ENCODE data around the gene PLCB3.

The PLCB3 gene

GRCh38 chr11:64253481-64253880 is 2.2 kb downstream of the PLCB3 start:
- H3K9me3 ChIP-seq (replicated peaks; ENCODE audit: insufficient read depth, low read length), result no peaks in the 10 kb centered on the region
- peaks cover 9% of the 10 kb centered on the region for H3K79me2 ChIP-seq (ENCODE audit: low read length)
- peaks cover 5% of the 10 kb centered on the region; the same call in 1 of the 2 replicates for H3K27me3 ChIP-seq (replicated peaks; ENCODE audit: insufficient read depth, low read length)
- TF ChIP-seq EZH2 (optimal IDR thresholded peaks at IDR 0.05; ENCODE audit: low read depth, low read length) (no peak), CTCF (IDR thresholded peaks at IDR 0.05; ENCODE audit: low read length) (no peak), EZH2phosphoT487 (IDR thresholded peaks at IDR 0.05; ENCODE audit: low read length) (no peak)
- H3K4me1 ChIP-seq (ENCODE audit: low read length), result no peaks in the 10 kb centered on the region; the same call in 1 of the 2 replicates
- H3K4me2 ChIP-seq (ENCODE audit: low read depth, low read length), result no peak overlapping the region
- no peak overlapping the region for H3K9ac ChIP-seq (ENCODE audit: low read length)
- no peaks in the 10 kb centered on the region for H3F3A ChIP-seq (ENCODE audit: insufficient read depth, low read length)
- no peak overlapping the region for H3K4me3 ChIP-seq (ENCODE audit: low read length)
- no peak overlapping the region for H2AFZ ChIP-seq (ENCODE audit: low read length)
- H3K27ac ChIP-seq (ENCODE audit: low read length), result no peak overlapping the region
- no peaks in the 10 kb centered on the region for H4K20me1 ChIP-seq (ENCODE audit: insufficient read depth, low read length)
- no peaks in the 10 kb centered on the region for H3K36me3 ChIP-seq (replicated peaks; ENCODE audit: insufficient read depth, low read length)
- H3K9me2 ChIP-seq (replicated peaks; ENCODE audit: insufficient read depth, low read length), result no peaks in the 10 kb centered on the region
- no peak for DNase-seq

- H3F3A ChIP-seq (ENCODE audit: insufficient read depth, low read length), result no peaks in the 10 kb centered on the region
- H3K9me3 ChIP-seq (replicated peaks; ENCODE audit: insufficient read depth, low read length), result no peaks in the 10 kb centered on the region
- H4K20me1 ChIP-seq (ENCODE audit: insufficient read depth, low read length), result no peaks in the 10 kb centered on the region
- no peak overlapping the region for H3K4me3 ChIP-seq (ENCODE audit: low read length)
- peaks cover 5% of the 10 kb centered on the region; the same call in 1 of the 2 replicates for H3K27me3 ChIP-seq (replicated peaks; ENCODE audit: insufficient read depth, low read length)
- no peaks in the 10 kb centered on the region; the same call in 1 of the 2 replicates for H3K4me1 ChIP-seq (ENCODE audit: low read length)
- no peak overlapping the region for H3K27ac ChIP-seq (ENCODE audit: low read length)
- no peak overlapping the region for H3K9ac ChIP-seq (ENCODE audit: low read length)
- no peak overlapping the region for H3K4me2 ChIP-seq (ENCODE audit: low read depth, low read length)
- no peaks in the 10 kb centered on the region for H3K36me3 ChIP-seq (replicated peaks; ENCODE audit: insufficient read depth, low read length)
- no peak for TF ChIP-seq EZH2 (optimal IDR thresholded peaks at IDR 0.05; ENCODE audit: low read depth, low read length)
- no peak for TF ChIP-seq EZH2phosphoT487 (IDR thresholded peaks at IDR 0.05; ENCODE audit: low read length)
- no peak for TF ChIP-seq CTCF (IDR thresholded peaks at IDR 0.05; ENCODE audit: low read length)
- no peak for DNase-seq
- peaks cover 9% of the 10 kb centered on the region for H3K79me2 ChIP-seq (ENCODE audit: low read length)
- H3K9me2 ChIP-seq (replicated peaks; ENCODE audit: insufficient read depth, low read length), result no peaks in the 10 kb centered on the region
- no peak overlapping the region for H2AFZ ChIP-seq (ENCODE audit: low read length)
Measured at GRCh38 chr11:64254326-64254725, 3.0 kb downstream of the PLCB3 start.

DNA sequence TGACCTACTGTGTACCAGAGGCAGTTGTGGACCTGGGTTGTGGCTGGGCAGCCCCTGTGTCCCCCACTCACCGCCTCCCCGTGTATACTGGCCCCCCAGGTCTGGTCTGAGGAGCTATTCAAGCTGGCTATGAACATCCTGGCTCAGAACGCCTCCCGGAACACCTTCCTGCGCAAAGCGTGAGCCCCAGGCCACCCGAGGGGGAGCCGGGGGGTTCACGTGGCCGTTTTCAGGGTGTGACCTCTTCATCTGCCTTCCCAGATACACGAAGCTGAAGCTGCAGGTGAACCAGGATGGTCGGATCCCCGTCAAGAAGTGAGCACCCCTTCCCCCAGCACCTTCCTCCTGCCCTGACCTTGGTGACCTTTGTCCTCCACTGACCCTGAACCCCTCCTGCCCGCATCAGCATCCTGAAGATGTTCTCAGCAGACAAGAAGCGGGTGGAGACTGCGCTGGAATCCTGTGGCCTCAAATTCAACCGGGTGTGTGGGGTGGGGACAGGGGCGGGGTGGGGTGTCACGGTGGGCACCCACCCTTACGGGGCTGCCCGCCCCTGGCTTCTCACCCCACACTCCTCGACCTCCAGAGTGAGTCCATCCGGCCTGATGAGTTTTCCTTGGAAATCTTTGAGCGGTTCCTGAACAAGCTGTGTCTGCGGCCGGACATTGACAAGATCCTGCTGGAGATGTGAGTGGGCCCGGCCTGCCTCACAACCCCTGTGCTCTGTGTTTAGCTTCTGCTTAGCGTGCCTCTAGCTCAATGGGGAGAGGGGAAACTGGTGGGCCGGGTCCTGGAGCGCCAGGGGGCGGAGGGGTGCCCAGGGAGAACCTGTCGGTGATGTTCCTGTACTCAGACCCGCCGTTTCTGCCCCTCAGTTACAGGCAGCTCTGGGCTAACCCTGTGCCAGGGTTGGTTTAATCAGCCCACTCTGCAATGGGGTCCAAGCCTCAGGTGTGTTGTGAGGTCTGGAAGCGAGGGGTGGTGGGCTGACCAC is 4.1 kb downstream of the PLCB3 start:
- Histone ChIP-seq H3K4me3 (ENCODE audit: low read length) (no peak overlapping the region), H3F3A (ENCODE audit: insufficient read depth, low read length) (no peaks in the 10 kb centered on the region), H3K79me2 (ENCODE audit: low read length) (peaks cover 9% of the 10 kb centered on the region), H3K9me3 (replicated peaks; ENCODE audit: insufficient read depth, low read length) (no peaks in the 10 kb centered on the region), H4K20me1 (ENCODE audit: insufficient read depth, low read length) (no peaks in the 10 kb centered on the region), H3K36me3 (replicated peaks; ENCODE audit: insufficient read depth, low read length) (no peaks in the 10 kb centered on the region), H3K27ac (ENCODE audit: low read length) (no peak overlapping the region), H3K9me2 (replicated peaks; ENCODE audit: insufficient read depth, low read length) (no peaks in the 10 kb centered on the region), H3K4me1 (ENCODE audit: low read length) (no peaks in the 10 kb centered on the region; the same call in 1 of the 2 replicates), H2AFZ (ENCODE audit: low read length) (no peak overlapping the region), H3K9ac (ENCODE audit: low read length) (no peak overlapping the region), H3K27me3 (replicated peaks; ENCODE audit: insufficient read depth, low read length) (peaks cover 2% of the 10 kb centered on the region; the same call in 1 of the 2 replicates), H3K4me2 (ENCODE audit: low read depth, low read length) (no peak overlapping the region)
- TF ChIP-seq CTCF (IDR thresholded peaks at IDR 0.05; ENCODE audit: low read length) (no peak), EZH2phosphoT487 (IDR thresholded peaks at IDR 0.05; ENCODE audit: low read length) (no peak), EZH2 (optimal IDR thresholded peaks at IDR 0.05; ENCODE audit: low read depth, low read length) (no peak)
- DNase-seq, result no peak

Data from MM.1S (cell line).